ENCODE results near the gene NIBAN1.
A peak's percentile ranks its signal among the peaks of the same experiment; 100 is the strongest.

Gene NIBAN1

DNA sequence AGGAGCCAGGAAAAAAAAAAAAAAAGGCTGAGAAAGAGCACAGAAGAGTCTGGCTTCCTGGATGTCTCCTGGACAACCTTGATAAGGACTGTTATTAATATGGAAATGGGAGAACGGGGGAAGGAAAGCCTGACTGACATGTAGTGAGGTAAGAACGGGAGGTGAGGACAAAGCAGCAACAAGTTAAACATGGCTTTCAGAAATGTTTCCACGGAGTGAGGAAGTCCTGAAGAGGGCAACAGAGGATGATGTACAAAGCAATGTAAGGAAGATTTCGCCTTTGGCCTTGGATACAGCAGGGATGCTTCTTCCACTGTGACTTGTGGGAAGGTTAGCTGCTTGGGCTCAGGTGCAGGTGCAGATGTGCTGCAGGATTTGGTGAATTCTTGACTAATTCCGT lies 11.9 kb upstream of the NIBAN1 start:
- DNase-seq, result peak; percentile 7 to 16
- no peak for TF ChIP-seq POLR2A (IDR thresholded peaks at IDR 0.05; ENCODE audit: low read length)
- no peak for TF ChIP-seq GATA1 (IDR thresholded peaks at IDR 0.05; ENCODE audit: low read depth, low read length)

DNA sequence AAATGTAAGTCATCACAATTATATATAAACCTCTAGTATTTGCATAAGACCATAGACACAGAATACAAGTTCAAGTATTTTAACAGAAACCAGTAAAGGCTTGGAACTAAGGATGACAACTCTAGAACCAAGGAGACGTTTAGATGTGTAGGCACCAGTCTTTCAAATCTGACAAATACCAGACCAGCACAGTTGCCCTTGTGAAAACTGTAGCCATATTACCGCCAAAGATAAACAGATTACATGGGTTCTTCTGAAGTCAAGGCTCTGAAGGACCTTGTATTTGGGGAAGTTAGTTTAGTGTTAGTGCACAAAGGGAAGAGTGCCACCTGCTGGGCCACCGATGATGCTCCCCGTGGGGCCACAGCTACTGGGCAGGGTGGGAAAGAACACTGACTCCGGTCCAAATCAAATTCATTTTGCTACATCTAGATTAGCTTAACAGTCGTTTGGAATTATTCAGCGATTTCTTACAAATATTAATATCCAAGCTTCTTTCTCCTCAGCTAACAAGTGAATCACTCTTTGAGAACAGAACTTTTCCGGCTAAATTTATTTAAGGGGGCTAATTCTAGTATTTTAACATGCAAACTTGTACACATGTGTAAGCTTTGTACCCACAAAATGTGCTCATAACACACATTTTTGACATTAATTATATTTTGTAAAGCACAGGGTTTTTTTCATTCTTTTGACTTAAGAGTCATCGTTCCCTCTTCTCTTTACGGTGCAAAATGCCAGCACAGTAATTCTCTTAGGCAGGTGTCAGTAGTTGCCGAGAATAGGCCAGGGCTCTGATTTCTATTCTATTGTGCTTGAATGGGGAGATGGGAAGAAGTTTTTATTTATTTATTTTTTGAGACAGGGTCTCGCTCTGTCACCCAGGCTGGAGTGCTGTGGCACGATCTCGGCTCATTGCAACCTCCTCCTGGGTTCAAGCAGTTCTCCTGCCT lies 8.0 kb upstream of the NIBAN1 start:
- peak; percentile 87 to 89 for DNase-seq
- TF ChIP-seq POLR2A (IDR thresholded peaks at IDR 0.05; ENCODE audit: low read length) (no peak), GATA1 (IDR thresholded peaks at IDR 0.05; ENCODE audit: low read depth, low read length) (no peak)

DNA sequence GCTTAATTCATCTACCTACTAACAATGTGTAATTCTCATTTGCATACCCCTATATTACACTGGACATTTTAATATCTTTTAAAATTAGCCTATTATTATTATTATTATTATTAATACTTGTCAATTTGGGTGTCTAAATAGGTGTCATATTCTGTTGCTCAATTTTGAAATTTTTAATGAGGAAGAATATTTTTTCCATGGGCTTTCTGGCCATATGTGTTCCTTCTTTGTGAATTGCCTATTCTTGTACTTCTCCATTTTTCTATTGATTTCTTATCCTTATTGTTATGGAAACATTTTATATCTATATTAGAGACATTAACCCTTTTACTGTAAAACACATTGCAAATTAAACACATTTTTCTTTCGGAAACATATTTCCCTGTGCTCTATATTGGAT lies 6.4 kb upstream of the NIBAN1 start:
- no peak for DNase-seq
- TF ChIP-seq GATA1 (IDR thresholded peaks at IDR 0.05; ENCODE audit: low read depth, low read length) (no peak), POLR2A (IDR thresholded peaks at IDR 0.05; ENCODE audit: low read length) (no peak)

DNA sequence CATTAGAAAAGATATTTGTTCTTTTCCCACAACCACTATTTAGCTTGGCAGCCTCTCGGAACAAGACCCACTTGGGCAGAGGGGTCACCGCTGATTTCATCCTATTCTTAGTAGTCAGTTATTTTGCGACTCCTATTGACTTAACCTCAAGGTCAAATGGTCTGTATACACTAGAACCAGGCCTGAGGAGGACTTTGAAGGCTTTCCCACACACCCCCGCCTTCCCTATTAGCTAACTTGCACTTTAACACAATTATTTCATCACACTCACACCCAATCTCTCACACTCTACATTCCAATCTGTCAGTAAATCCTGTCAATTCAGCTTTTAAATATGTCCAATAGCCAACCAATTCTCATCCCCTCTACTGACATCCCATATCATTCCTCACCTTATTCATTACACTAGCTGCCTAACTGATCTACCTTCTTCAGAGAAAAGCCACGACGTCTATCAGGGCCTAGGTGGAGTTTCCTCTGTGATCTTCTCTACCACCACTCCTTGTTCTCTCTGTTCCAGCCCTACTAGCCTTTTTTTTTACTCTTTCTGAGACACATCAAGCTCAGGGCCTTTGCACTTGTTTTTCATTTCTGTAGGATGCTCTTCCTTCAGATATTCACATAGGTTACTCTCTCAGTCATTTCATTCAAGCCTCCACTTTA lies 1.0 kb upstream of the NIBAN1 start:
- TF ChIP-seq GATA1 (IDR thresholded peaks at IDR 0.05; ENCODE audit: low read depth, low read length) (no peak), POLR2A (IDR thresholded peaks at IDR 0.05; ENCODE audit: low read length) (no peak)
- peak in 1 of 2 experiments; percentile 23 for DNase-seq

DNA sequence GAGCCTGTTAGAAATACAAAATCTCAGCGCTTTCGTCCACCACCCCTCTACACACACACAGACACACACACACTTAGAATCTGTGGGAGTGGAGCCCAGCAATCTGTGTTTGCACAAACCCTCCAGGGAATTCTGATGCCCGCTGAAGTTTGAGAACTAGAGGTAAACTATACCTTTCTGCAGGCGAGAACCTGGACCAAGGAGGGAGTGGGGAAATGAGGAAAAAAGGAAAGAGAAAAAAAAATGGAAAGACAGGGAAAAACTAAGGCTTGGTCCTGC lies 468 bp upstream of the NIBAN1 start:
- TF ChIP-seq POLR2A (IDR thresholded peaks at IDR 0.05; ENCODE audit: low read length), result no peak
- TF ChIP-seq GATA1 (IDR thresholded peaks at IDR 0.05; ENCODE audit: low read depth, low read length), result no peak
- DNase-seq, result no peak

DNA sequence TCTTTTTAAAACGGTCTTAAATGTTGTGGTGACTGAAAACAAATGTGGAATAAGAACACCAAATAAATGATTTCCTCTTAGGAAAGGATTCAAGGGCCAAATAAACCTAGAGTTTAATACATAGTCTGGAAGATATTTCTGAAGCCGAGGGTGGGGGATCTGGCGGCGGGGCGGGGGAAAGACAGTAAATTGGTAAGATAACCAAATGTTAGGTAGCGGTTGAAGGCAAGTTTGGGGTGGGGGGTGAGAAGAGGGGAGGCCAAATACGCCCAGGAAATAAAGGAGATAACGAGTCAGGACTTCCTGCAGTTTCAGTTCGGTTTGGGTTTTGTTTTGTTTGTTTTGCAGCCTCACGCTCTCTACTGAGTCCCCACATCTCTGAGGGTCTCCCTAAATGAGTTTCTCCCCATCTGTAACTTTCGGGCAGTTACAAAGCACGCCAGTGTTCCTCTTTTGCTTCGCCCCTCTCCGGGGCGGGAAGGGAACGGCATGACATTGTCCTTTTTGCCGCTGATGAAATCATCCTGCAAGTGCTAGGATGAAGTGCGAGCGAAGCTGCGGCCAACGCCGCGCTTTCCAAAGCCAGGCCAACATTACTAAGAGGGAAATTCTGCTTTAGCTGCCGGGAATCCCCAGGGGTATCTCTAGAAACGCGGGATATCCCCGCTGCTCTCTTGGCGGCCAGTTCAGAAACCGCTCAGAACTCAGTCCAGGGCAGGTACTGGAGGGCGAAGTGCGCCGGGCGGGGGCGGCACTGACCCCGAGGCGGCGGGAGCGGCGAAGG lies 844 bp downstream of the NIBAN1 start:
- peak; percentile 85 to 93 for DNase-seq
- TF ChIP-seq GATA1 (IDR thresholded peaks at IDR 0.05; ENCODE audit: low read depth, low read length) (no peak), POLR2A (IDR thresholded peaks at IDR 0.05; ENCODE audit: low read length) (peak; percentile 72)

DNA sequence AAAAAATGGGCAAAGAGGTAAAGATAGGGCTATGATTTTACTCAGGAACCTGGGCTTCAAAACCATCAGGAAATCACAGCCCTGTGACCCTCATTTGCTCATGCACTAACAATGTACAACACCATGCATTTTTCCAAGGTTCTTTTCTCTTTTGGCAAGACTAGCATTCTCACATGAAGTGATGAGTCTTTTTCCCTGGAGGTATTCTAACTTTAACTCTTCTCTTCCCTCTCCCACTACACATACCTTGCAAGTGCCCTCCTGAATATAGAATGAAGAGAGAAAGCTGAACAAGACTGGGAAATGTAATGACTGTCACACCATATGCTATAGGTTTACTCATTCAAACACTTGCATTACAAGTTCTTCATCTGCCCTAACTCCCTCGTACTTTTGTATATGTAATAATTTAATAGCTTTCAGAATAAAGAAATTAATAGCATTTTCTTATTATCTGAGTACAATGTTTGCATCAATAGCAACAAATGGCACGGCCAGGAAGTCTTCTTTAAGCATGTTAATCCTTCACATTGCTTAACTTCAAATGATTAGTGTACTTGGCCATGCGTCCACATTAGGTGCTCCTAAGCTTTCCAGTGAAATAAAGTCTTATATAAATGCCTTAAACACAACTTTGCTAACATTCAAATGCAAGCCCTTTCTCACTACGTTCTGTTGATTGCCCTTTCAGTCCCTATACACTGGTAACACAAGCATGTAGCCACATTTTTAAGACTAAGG lies 1.8 kb downstream of the NIBAN1 start:
- TF ChIP-seq GATA1 (IDR thresholded peaks at IDR 0.05; ENCODE audit: low read depth, low read length), result no peak
- no peak for TF ChIP-seq POLR2A (IDR thresholded peaks at IDR 0.05; ENCODE audit: low read length)
- DNase-seq, result peak in 1 of 2 experiments; percentile 72

DNA sequence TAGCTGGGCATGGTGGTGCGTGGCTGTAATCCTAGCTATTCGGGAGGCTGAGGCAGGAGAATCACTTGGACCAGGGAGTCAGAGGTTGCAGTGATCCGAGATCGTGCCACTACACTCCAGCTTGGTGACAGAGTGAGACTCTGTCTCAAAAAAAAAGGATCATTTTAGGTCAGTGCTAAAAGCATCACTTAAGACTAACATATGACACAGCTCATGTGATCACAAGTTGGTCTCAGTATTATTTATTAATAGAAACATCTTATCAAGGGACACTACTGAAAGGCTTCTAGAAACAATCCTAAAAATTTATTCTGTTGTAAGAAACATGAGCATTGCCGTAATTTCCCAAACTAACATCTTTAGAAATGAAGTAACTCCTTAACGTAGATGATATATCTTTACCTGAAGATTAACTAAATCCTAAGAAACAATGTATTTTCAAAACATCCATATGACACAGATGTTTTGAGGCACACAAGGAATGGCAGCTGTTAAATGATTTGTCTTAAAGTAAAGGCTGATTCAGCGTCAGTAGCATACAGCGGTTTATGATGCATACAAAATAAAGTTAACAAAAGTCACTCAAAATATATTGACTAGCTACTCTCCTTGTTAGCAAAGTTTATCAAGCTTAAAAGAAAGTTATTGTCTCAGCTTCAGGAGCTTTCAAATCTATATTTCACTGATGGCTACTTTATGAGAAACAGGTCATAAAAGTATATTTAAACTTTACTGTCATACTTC lies 2.6 kb downstream of the NIBAN1 start:
- DNase-seq, result no peak
- TF ChIP-seq POLR2A (IDR thresholded peaks at IDR 0.05; ENCODE audit: low read length) (no peak), GATA1 (IDR thresholded peaks at IDR 0.05; ENCODE audit: low read depth, low read length) (no peak)

DNA sequence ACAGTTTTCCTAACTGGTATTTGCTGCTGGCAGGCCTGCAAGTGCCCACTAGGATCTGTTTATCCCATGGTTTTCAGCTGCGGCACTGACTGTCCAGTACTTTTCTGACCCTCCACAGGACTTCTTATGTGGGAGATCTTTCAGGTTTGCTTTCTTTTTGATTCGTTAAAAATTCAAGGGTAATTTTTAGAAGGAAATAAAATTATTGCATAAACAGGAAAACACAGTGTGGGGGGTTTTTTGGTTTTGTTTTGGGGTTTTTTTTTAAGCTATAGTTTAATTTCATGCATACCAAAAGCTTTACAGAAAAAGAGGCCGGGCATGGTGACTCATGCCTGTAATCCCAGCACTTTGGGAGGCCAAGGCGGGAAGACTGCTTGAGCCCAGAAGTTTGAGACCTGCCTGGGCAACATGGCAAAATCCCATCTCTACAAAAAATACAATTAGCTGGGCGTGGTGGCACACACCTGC lies 3.6 kb downstream of the NIBAN1 start:
- no peak for TF ChIP-seq POLR2A (IDR thresholded peaks at IDR 0.05; ENCODE audit: low read length)
- TF ChIP-seq GATA1 (IDR thresholded peaks at IDR 0.05; ENCODE audit: low read depth, low read length), result no peak
- no peak for DNase-seq

DNA sequence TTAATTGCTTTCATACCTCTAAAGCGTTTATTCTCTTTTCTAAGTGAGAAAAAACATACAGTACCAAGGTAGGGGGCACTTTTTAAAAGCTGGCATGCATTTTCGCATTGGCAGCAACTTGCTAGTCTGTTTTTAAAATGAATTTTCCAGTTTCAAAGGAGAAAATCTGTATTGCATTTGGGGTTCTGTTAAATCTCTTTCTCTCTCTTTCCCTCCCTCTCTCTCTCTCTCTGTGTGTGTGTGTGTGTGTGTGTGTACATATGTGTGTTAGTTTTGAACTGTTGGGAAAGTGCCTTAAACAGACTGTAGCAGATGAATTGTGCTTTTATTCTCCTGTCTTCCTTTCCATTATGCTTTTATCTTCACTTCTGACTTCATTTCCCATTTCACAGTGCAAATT lies 7.3 kb downstream of the NIBAN1 start:
- no peak for TF ChIP-seq GATA1 (IDR thresholded peaks at IDR 0.05; ENCODE audit: low read depth, low read length)
- TF ChIP-seq POLR2A (IDR thresholded peaks at IDR 0.05; ENCODE audit: low read length), result no peak
- no peak for DNase-seq

DNA sequence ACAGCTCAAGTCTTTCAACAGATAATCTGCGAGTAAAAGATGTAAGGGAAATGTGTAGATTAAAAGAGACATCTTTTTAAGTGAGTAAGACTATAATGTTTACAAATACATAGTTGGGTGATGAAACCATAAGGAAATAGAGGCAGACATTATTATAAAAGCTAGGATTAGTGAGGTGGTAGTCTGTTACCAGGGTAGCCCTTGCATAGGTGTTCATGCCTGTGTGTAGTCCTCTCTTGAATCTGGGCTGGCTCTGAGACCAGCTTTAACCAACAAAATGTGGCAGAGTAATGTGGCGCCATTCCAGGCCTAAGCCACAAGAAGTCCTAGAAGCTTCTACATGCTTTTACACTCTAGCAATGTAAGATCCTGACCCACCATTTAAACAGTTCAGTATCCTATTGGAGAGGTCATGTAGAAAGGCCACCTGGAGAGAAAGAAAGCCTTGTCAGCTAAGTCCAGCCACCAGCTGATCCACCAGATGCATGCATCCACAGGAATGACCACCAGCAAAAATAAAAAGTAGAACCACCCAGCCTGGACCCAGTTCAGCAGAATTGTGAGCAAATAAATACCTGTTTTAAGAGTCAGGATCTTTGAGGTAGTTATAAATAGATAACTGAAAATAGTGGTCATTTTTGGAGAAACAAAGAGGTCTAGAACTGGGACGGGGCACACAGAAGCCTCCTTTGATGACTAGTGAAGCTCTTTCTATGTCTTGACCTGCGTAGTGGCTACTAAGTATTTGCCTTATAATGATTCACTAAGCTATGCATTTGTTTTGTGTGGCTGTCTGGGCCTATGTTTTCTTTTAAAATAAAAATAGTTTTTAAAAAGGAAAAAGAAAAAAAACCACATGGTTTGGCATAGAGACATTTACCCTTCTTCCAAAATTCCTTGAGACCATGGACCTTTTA lies 8.1 kb downstream of the NIBAN1 start:
- no peak for TF ChIP-seq POLR2A (IDR thresholded peaks at IDR 0.05; ENCODE audit: low read length)
- DNase-seq, result peak in 1 of 2 experiments; percentile 46

DNA sequence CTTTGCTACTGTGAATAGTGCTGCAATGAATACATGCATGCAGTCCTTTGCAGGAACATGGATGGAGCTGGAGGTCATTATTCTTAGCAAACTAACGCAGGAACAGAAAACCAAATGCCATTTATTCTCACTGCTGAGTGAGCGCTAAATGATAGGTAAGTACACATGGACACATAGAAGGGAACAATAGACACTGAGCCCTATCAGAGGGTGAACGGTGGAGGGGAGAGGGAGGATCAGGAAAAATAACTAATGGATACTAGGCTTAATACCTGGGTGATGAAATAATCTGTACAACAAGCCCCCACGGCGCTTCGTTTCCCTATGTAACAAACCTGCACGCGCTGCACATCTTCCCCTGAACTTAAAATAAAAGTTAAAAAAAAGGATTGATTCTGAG lies 8.9 kb downstream of the NIBAN1 start:
- no peak for DNase-seq
- TF ChIP-seq GATA1 (IDR thresholded peaks at IDR 0.05; ENCODE audit: low read depth, low read length), result no peak
- TF ChIP-seq POLR2A (IDR thresholded peaks at IDR 0.05; ENCODE audit: low read length), result no peak

Measured in erythroblast (primary cell).